HG03095 (cell line): ENCODE results near the gene BRCC3.
"Not testable (repeated sequence)": the region's sequence is repeated elsewhere in the genome, so short reads cannot be mapped to it uniquely, and the experiment has no call there.

Experiments used
- ATAC-seq: cut with Tn5 transposase; IDR thresholded peaks from one replicate; pipeline ENCODE4 v1.9.1; 2021; ENCODE audit warnings: moderate library complexity; ENCODE audit not compliant: unreplicated experiment

Gene BRCC3

DNA sequence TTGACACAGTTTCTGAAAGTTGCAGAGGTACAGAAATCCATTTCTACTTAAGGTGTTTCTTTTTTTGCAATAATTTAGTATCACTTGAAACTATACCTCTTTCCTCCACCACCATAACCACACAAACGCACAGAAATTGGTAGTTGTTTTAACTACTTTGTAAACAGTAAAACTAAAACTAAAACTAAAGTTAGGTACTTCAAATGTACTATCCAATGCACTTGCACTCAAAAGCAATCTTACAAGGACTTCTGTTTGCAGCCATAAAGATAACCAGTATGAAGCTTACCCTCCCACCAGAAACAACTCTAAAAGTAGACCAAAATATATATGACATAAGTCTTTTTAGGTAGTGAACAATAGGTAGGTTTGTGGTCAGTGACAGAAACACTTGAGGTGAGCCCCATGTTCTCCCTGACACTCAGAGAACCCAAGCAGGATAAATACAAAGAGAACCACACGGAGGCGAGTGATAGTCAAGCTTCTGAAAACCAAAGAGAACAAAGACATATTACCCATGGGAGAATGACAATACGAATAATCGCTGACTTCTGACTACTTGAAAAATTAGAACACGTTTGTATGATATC is 72.7 kb downstream of the BRCC3 start:
- ATAC-seq, result no peak

DNA sequence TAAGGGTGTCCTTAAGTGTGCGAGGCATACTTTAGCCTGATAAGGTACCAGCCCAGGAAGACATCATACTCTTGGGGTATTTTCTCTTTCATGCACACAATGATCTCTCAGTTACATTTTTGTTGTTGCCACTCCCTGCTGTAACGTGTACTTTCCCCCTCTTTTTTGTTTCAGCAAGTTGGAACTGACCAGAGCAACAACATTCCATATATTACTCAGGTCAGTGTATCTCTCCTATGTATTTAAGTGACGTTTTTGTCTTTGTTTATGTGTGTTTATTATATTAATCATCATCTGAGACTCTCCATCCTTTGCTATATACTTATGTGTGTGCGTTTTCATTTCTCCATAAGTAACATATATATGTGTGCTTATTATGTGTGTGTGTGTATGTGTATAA is 73.6 kb downstream of the BRCC3 start:
- no peak for ATAC-seq

GRCh38 chrX:155147612-155148011 is 76.3 kb downstream of the BRCC3 start:
- ATAC-seq, result not testable (repeated sequence)

- not testable (repeated sequence) for ATAC-seq
These were observed 76.9 kb downstream of the BRCC3 start for GRCh38 chrX:155148166-155148565.

- no peak for ATAC-seq
These were observed 77.6 kb downstream of the BRCC3 start for GRCh38 chrX:155148724-155149537.

- no peak for ATAC-seq
These were observed 98.6 kb downstream of the BRCC3 start for GRCh38 chrX:155169881-155170280.
